ENCODE data around the gene TRAPPC6A.

Gene TRAPPC6A

GRCh38 chr19:45150180-45150579, 27.9 kb downstream of the TRAPPC6A start:
- TF ChIP-seq CTCF (IDR thresholded peaks at IDR 0.05; ENCODE audit: extremely low read depth, insufficient read depth, missing control alignments) = no peak
- in situ Hi-C loops (cut with MboI; ENCODE audit: low pct_unique_long_range_greater_than_20kb, low sequenced_read_pairs, unreplicated experiment) = no loop called here
- no peak for DNase-seq (ENCODE audit: low spot score)

GRCh38 chr19:45149129-45149528, 28.9 kb downstream of the TRAPPC6A start:
- in situ Hi-C loops (cut with MboI; ENCODE audit: low pct_unique_long_range_greater_than_20kb, low sequenced_read_pairs, unreplicated experiment) = no loop called here
- no peak for DNase-seq (ENCODE audit: low spot score)
- no peak for TF ChIP-seq CTCF (IDR thresholded peaks at IDR 0.05; ENCODE audit: extremely low read depth, insufficient read depth, missing control alignments)

- DNase-seq (ENCODE audit: low spot score) = no peak
- in situ Hi-C loops (cut with MboI; ENCODE audit: low pct_unique_long_range_greater_than_20kb, low sequenced_read_pairs, unreplicated experiment) = no loop called here
- no peak for TF ChIP-seq CTCF (IDR thresholded peaks at IDR 0.05; ENCODE audit: extremely low read depth, insufficient read depth, missing control alignments)
Measured at GRCh38 chr19:45147835-45148676, 30.0 kb downstream of the TRAPPC6A start.

- TF ChIP-seq CTCF (IDR thresholded peaks at IDR 0.05; ENCODE audit: extremely low read depth, insufficient read depth, missing control alignments) = no peak
- no peak for DNase-seq (ENCODE audit: low spot score)
- in situ Hi-C loops (cut with MboI; ENCODE audit: low pct_unique_long_range_greater_than_20kb, low sequenced_read_pairs, unreplicated experiment) = no loop called here
Measured at GRCh38 chr19:45146741-45147205, 31.3 kb downstream of the TRAPPC6A start.

- in situ Hi-C loops (cut with MboI; ENCODE audit: low pct_unique_long_range_greater_than_20kb, low sequenced_read_pairs, unreplicated experiment) = no loop called here
- TF ChIP-seq CTCF (IDR thresholded peaks at IDR 0.05; ENCODE audit: extremely low read depth, insufficient read depth, missing control alignments) = no peak
- peak; percentile 17 for DNase-seq (ENCODE audit: low spot score)
Measured at GRCh38 chr19:45146251-45146650, 31.8 kb downstream of the TRAPPC6A start.

- no peak for TF ChIP-seq CTCF (IDR thresholded peaks at IDR 0.05; ENCODE audit: extremely low read depth, insufficient read depth, missing control alignments)
- DNase-seq (ENCODE audit: low spot score) = peak; percentile 29
- in situ Hi-C loops (cut with MboI; ENCODE audit: low pct_unique_long_range_greater_than_20kb, low sequenced_read_pairs, unreplicated experiment) = no loop called here
Measured at GRCh38 chr19:45145270-45146189, 32.5 kb downstream of the TRAPPC6A start.

Data from GM13977 (cell line).